ENCODE measurements around the gene CEP104.
A peak's percentile ranks its signal among the peaks of the same experiment; 100 is the strongest.
"Not testable (repeated sequence)": the region's sequence is repeated elsewhere in the genome, so short reads cannot be mapped to it uniquely, and the experiment has no call there.

CEP104 gene

DNA sequence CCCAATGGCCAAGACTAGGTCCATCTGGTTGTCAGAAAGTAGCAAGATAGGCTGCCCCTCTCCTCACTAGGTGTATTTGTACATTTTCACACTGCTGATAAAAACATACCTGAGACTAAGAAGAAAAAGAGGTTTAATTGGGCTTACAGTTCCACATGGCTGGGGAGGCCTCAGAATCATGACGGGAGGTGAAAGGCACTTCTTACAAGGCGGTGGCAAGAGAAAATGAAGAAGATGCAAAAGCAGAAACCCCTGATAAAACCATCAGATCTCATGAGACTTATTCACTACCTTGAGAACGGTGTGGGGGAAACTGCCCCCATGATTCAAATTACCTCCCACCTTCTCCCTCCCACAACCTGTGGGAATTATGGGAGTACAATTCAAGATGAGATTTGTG, 56.2 kb downstream of the CEP104 start:
- peaks cover 16% of the 10 kb centered on the region; the same call in 1 of the 2 replicates for H3K27me3 ChIP-seq (ENCODE audit: insufficient read depth, low read length)
- not testable (repeated sequence) for H3K36me3 ChIP-seq (ENCODE audit: insufficient read depth, low read length); H2AFZ ChIP-seq (ENCODE audit: low read length, unreplicated experiment); H3K27ac ChIP-seq (ENCODE audit: low read depth, low read length); H3K4me3 ChIP-seq (ENCODE audit: low read depth, low read length); H3K79me2 ChIP-seq (ENCODE audit: control insufficient read depth, insufficient read depth, low read length, unreplicated experiment); H3K4me1 ChIP-seq (ENCODE audit: control insufficient read depth, insufficient read depth, low read length, unreplicated experiment)

DNA sequence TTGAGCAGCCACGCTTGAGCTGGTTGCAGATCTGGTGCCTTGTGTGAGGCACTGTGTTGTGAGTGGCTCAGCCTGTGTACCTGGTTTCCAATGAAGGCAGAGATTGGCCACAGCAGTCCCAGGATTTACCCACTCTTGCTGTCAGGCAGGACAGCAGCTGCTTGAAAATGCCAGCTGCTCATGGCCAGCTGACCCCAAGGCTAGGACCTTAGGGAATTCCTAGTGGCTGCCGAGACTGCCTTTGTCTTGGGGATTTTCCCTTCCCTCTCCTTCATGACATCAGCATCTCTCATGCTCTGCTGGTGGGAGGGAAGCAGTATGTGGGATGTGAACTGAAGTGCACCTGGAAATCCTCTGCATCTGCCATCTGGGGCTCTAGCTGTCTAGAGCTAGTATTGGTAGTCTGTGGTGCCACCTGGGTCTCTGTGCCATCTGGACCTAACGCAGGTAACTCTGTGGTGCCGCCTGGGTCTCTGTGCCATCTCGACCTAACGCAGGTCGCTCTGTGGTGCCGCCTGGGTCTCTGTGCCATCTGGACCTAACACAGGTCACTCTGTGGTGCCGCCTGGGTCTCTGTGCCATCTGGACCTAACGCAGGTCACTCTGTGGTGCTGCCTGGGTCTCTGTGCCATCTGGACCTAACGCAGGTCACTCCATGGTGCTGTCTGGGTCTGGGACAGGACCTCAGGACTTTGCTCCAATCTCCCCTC, 56.9 kb downstream of the CEP104 start:
- no peak overlapping the region for H3K27ac ChIP-seq (ENCODE audit: low read depth, low read length)

DNA sequence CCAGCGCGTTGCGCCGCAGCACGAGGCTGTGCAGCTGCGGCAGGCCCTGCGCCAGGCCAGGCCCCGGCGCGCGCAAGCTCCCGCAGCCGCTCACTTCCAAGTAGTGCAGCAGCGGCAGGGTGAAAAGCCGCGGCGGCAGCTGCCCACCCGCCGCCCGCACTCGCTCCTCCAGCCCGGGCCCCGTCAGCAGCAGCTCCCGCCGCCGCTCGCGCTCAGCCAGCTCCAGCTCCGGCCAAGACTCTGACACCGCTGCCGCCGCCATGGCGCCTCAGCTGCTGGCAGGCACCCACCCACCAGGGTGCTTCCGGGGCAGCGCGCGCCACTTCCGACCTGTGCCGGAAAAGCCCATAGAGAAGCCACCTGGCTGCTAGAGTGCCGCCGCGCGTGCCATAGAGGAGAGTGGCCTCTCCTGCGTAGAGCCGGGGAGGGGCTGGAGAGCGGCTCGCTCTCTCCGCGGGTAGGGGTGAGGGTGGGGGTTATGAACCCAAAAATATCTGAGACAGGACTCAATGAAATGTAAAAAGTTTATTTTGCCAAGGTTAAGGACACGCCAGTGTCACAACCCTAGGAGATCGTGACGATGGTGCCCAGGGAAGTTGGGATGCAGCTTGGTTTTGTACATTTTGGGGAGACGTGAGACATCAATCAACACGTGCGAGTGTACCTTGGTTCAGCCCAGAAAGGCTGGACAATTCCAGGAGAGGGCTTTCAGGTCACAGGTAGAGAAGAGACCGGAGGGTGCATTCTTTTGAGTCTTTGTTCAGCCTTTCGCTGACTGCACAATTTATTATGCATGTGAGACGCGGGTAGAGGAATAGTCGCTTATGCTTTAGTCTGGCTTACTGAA, 60.6 kb downstream of the CEP104 start, which contains the start of gene LRRC47:
Gene LRRC47 (minus strand): TSS at position 284 of the 847 bp plus-strand sequence. CDS start 22 bp downstream, at position 262.
- Histone ChIP-seq H3K27me3 (ENCODE audit: insufficient read depth, low read length) (no peaks in the 10 kb centered on the region), H3K36me3 (ENCODE audit: insufficient read depth, low read length) (no peaks in the 10 kb centered on the region), H2AFZ (ENCODE audit: low read length, unreplicated experiment) (peak within 1 kb of the TSS; percentile 99), H3K79me2 (ENCODE audit: control insufficient read depth, insufficient read depth, low read length, unreplicated experiment) (peaks cover 46% of the 10 kb centered on the region), H3K4me3 (ENCODE audit: low read depth, low read length) (peak within 1 kb of the TSS; percentile 90), H3K27ac (ENCODE audit: low read depth, low read length) (no peak within 1 kb of the TSS), H3K4me1 (ENCODE audit: control insufficient read depth, insufficient read depth, low read length, unreplicated experiment) (peaks cover 5% of the 10 kb centered on the region)

More for the DNA sequence above, 56.9 kb downstream of the CEP104 start:
- Histone ChIP-seq H2AFZ (ENCODE audit: low read length, unreplicated experiment) (no peak overlapping the region), H3K4me1 (ENCODE audit: control insufficient read depth, insufficient read depth, low read length, unreplicated experiment) (no peaks in the 10 kb centered on the region), H3K27me3 (ENCODE audit: insufficient read depth, low read length) (peaks cover 16% of the 10 kb centered on the region; the same call in 1 of the 2 replicates), H3K79me2 (ENCODE audit: control insufficient read depth, insufficient read depth, low read length, unreplicated experiment) (peaks cover 14% of the 10 kb centered on the region), H3K36me3 (ENCODE audit: insufficient read depth, low read length) (no peaks in the 10 kb centered on the region), H3K4me3 (ENCODE audit: low read depth, low read length) (no peak overlapping the region)

DNA sequence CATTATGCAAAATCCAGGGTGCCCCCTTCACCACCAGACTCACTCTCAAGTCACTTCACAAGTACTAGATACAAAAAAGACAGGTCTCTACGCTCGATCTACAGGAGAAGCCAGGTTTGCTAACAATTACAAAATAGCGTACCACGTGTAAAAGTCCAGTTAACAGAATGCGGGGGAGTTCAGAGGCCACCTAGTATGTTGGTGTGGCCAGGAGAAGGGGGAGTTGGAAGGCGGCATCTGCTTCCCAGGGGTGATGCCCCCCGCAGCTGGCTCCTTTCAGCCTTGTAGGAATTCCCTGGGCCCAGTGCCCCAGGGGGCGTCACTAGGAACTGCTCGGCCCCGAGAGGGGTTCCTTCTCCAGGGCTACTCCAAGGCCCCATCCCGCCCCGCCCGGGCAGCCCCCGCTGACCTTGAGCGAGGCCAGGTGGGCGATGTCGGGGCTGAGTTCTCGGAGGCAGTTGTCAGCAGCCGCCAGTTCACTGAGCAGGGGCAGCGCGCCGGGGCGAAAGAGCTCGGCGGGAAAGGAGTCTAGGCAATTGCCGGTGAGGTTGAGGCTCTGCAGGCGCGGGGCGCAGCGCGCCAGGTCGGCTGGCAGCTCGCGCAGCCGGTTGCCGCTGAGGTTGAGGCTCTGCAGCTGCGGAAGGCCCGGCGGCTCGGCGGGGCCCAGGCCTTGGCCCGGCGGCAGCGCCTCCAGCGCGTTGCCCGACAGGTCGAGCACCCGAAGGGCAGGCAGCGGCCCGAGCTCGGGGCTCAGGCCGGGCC, 61.4 kb downstream of the CEP104 start:
- H3K36me3 ChIP-seq (ENCODE audit: insufficient read depth, low read length): no peaks in the 10 kb centered on the region
- peak overlapping the region; percentile 90 for H3K4me3 ChIP-seq (ENCODE audit: low read depth, low read length)
- H3K27ac ChIP-seq (ENCODE audit: low read depth, low read length): no peak overlapping the region
- H3K27me3 ChIP-seq (ENCODE audit: insufficient read depth, low read length): no peaks in the 10 kb centered on the region
- peak overlapping the region; percentile 91 for H2AFZ ChIP-seq (ENCODE audit: low read length, unreplicated experiment)
- H3K4me1 ChIP-seq (ENCODE audit: control insufficient read depth, insufficient read depth, low read length, unreplicated experiment): peaks cover 5% of the 10 kb centered on the region
- H3K79me2 ChIP-seq (ENCODE audit: control insufficient read depth, insufficient read depth, low read length, unreplicated experiment): peaks cover 53% of the 10 kb centered on the region

DNA sequence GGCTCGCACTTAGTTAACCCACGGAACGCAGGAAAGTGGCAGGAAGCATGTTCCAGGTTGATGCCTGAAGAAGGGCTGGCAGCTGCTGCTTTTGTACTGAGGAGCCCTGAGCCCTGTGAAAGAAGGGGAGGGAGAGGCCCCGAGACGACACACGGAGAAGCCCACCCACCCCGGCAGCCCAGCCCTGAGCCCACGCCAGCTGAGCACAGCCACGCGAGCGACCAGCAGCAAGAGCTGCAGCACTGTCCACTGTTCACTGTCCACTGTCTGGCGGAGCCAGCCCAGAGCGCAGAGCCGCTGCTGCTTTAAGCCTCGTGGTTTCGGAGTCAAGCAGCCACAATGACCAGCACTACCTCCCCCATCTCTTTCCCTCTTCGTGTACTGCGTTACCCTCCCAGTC, 66.1 kb downstream of the CEP104 start:
- H3K27ac ChIP-seq (ENCODE audit: low read depth, low read length): no peak overlapping the region
- H3K4me1 ChIP-seq (ENCODE audit: control insufficient read depth, insufficient read depth, low read length, unreplicated experiment): peaks cover 5% of the 10 kb centered on the region
- no peaks in the 10 kb centered on the region for H3K27me3 ChIP-seq (ENCODE audit: insufficient read depth, low read length)
- H2AFZ ChIP-seq (ENCODE audit: low read length, unreplicated experiment): no peak overlapping the region
- no peaks in the 10 kb centered on the region for H3K36me3 ChIP-seq (ENCODE audit: insufficient read depth, low read length)
- H3K79me2 ChIP-seq (ENCODE audit: control insufficient read depth, insufficient read depth, low read length, unreplicated experiment): peaks cover 81% of the 10 kb centered on the region
- H3K4me3 ChIP-seq (ENCODE audit: low read depth, low read length): no peak overlapping the region

DNA sequence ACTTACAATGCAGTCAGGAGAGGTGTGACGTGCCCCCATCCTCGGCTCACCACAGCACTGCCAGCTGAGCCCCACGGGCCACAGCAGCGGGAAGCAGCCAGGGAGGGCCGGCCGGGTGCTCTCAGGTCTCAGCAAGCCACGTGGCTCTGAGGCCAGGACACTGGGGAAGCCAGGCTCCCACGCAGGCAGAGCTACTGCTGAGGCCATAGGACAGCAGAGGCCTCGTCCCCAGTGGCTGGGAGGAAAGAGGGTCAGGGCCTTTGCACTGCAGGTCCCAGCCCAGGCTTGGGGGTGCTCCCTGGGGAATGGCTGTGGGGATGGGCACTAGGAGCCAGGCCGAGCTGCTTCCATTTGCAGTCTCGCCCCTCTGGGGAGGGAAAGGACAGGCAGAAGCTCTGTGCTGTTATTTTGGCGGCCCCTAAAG, 66.5 kb downstream of the CEP104 start:
- H3K27me3 ChIP-seq (ENCODE audit: insufficient read depth, low read length): no peaks in the 10 kb centered on the region
- peaks cover 5% of the 10 kb centered on the region for H3K4me1 ChIP-seq (ENCODE audit: control insufficient read depth, insufficient read depth, low read length, unreplicated experiment)
- peaks cover 76% of the 10 kb centered on the region for H3K79me2 ChIP-seq (ENCODE audit: control insufficient read depth, insufficient read depth, low read length, unreplicated experiment)
- no peak overlapping the region for H2AFZ ChIP-seq (ENCODE audit: low read length, unreplicated experiment)
- H3K27ac ChIP-seq (ENCODE audit: low read depth, low read length): no peak overlapping the region
- H3K36me3 ChIP-seq (ENCODE audit: insufficient read depth, low read length): 0 out of 2 replicates have a peak, but pooled peaks cover under 1% of the 10 kb centered on the region
- no peak overlapping the region for H3K4me3 ChIP-seq (ENCODE audit: low read depth, low read length)

DNA sequence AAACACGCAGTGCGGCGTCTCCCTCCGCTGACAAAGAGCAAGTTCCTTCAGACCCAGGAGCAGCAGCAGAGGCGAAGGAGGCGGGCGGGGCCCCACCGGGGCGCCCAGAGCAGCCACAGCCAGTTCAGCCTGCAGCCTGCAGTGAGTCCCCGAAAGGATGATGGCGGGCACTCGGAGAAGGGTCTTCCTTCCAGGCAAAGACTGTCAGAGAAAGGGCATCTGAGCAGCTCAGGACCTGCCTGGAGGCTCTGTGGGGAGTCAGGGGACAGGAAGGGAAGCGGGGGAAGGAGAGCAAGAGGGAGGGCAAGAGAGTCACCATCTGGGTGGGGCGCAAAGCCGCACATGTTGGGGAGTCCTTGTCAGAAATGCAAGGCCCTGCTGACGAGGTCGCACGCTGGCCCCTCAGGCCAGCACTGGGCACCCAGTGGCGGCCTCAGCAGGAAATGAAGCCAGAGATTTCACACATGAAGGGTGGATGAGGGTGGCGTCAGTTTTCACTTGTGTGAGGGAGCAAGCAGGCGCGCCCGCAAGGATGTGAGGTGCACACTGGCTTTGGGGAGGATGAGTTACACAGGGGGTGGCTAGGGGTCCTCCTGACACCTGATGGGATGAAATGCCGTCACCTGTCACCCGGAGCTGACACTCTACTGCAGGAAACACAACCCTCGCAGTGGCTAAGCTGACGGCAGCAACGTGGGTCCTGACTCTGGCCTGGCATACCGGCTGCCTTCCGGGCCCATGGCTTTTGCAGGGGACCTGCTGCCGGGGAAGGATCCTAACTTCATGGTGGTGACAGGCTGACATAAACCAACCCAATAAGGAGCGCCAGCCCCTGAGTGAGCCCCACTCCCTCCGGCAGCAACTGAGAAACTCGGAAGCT, 67.3 kb downstream of the CEP104 start:
- Histone ChIP-seq H3K27ac (ENCODE audit: low read depth, low read length) (no peak overlapping the region), H3K79me2 (ENCODE audit: control insufficient read depth, insufficient read depth, low read length, unreplicated experiment) (peaks cover 68% of the 10 kb centered on the region), H3K36me3 (ENCODE audit: insufficient read depth, low read length) (0 out of 2 replicates have a peak, but pooled peaks cover 2% of the 10 kb centered on the region), H3K27me3 (ENCODE audit: insufficient read depth, low read length) (no peaks in the 10 kb centered on the region), H3K4me1 (ENCODE audit: control insufficient read depth, insufficient read depth, low read length, unreplicated experiment) (peaks cover 5% of the 10 kb centered on the region), H3K4me3 (ENCODE audit: low read depth, low read length) (no peak overlapping the region), H2AFZ (ENCODE audit: low read length, unreplicated experiment) (no peak overlapping the region)

DNA sequence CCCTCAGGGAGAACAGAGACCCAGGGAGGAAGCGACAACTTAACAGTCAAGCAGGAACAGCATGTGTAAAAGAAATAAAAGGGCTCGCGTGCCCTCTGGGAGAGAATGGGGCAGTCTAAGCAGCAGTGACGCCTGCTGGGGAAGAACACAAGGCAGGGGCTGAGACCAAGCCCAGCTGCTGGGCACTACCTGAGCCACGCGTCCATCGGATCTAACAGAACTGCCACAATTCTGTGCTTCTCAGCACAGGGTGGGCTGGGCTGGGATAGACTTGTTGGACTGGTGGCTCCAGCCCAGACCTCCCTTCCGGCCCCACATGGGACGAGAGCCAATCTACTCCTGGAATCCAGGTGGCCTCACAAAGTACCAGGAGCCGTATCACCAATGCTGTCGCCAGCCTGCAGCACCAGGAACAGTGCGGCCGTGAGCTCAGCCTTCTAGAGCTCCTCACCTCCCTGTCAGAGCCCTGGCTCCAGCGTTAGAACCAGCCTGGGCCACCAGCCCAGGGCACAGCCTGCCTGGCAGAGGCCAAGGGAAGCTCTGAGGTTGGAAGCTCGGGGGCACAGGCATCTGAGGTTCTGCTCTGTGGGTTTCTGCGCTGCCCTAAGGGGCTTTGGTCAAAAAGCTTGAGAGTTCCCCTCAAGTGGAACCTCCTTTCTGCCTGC, 68.1 kb downstream of the CEP104 start:
- no peak overlapping the region for H3K4me3 ChIP-seq (ENCODE audit: low read depth, low read length)
- no peaks in the 10 kb centered on the region for H3K27me3 ChIP-seq (ENCODE audit: insufficient read depth, low read length)
- H2AFZ ChIP-seq (ENCODE audit: low read length, unreplicated experiment): no peak overlapping the region
- 0 out of 2 replicates have a peak, but pooled peaks cover 2% of the 10 kb centered on the region for H3K36me3 ChIP-seq (ENCODE audit: insufficient read depth, low read length)
- H3K79me2 ChIP-seq (ENCODE audit: control insufficient read depth, insufficient read depth, low read length, unreplicated experiment): peaks cover 61% of the 10 kb centered on the region
- no peak overlapping the region for H3K27ac ChIP-seq (ENCODE audit: low read depth, low read length)
- H3K4me1 ChIP-seq (ENCODE audit: control insufficient read depth, insufficient read depth, low read length, unreplicated experiment): peaks cover 5% of the 10 kb centered on the region

DNA sequence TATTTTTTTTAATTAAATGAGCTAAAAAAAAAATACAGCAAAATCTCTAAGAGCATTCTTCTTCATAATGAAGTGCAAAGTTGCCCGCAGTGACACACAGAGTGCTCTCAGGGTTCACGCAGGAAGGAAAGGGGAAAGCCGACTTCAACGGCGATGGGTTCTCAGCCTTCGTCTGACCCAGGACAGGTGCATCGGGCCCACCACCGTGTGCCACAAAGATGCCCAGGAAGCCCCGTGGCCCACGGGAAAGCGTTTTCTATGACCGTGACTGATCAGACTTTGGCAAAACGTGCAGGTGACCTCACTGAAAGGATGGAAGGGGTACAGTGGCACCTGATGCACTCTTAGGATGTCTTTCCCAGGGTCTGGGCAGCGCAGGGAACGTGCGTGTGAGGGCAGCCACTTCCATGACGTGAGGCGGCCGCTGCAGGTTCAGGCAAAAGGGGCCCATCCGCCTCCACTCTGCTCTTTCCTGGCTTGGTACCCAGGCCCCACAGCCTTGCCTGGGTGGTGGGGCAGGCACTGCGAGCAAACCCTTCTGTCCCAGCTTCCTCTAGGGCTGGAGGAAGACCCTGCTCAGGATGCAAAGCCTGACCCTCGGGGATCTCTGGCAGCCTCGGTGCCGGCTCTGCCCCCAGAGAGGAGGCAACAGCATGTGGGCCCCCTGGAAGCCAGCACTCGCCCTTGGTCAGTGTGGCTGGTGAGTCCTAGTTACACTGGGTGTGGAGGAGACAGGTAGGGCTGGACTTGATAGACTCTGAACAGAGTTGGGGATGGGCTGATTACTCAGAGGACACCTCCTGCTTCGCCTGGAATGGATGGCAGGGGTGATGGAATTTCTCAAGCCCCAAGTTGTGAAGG, 69.0 kb downstream of the CEP104 start:
- H3K79me2 ChIP-seq (ENCODE audit: control insufficient read depth, insufficient read depth, low read length, unreplicated experiment): peaks cover 52% of the 10 kb centered on the region
- no peaks in the 10 kb centered on the region for H3K4me1 ChIP-seq (ENCODE audit: control insufficient read depth, insufficient read depth, low read length, unreplicated experiment)
- 0 out of 2 replicates have a peak, but pooled peaks cover 2% of the 10 kb centered on the region for H3K36me3 ChIP-seq (ENCODE audit: insufficient read depth, low read length)
- no peak overlapping the region for H2AFZ ChIP-seq (ENCODE audit: low read length, unreplicated experiment)
- H3K27me3 ChIP-seq (ENCODE audit: insufficient read depth, low read length): no peaks in the 10 kb centered on the region
- no peak overlapping the region for H3K27ac ChIP-seq (ENCODE audit: low read depth, low read length)
- no peak overlapping the region for H3K4me3 ChIP-seq (ENCODE audit: low read depth, low read length)

Measured in ACC112 (cell line).